DOHH2 (cell line): ENCODE results near the gene ERC2.

Experiments used
- H3F3A ChIP-seq: fragments of 200-600 bp; sonication (generic), shearing (Covaris generic); 2 replicates; pipeline ENCODE4 v1.6.0; 2016; ENCODE audit warnings: antibody characterized with exemption, mild to moderate bottlenecking; ENCODE audit not compliant: control insufficient read depth, insufficient read depth
- H3K27ac ChIP-seq: fragments of 200-600 bp; sonication (generic); 2 replicates; pipeline ENCODE4 v1.5.1; 2014; ENCODE audit warnings: low read depth, mild to moderate bottlenecking, low read length, moderate library complexity
- H3K27me3 ChIP-seq: fragments of 200-600 bp; sonication (generic); 2 replicates; pipeline ENCODE4 v1.6.1; 2014; ENCODE audit warnings: mild to moderate bottlenecking, low read length, mixed read lengths; ENCODE audit not compliant: control insufficient read depth
- H3K36me3 ChIP-seq: fragments of 200-600 bp; sonication (generic); 2 replicates; pipeline ENCODE4 v1.6.1; 2014; ENCODE audit warnings: mild to moderate bottlenecking, low read length, moderate library complexity, mixed read lengths; ENCODE audit not compliant: control insufficient read depth
- H3K4me1 ChIP-seq: fragments of 200-600 bp; sonication (generic); 2 replicates; pipeline ENCODE4 v1.6.1; 2014; ENCODE audit warnings: mild to moderate bottlenecking, low read length, mixed read lengths; ENCODE audit not compliant: control insufficient read depth
- H3K4me2 ChIP-seq: fragments of 200-600 bp; sonication (generic); 2 replicates; pipeline ENCODE4 v1.6.0; 2014; ENCODE audit warnings: mild to moderate bottlenecking, low read length, moderate library complexity
- H3K4me3 ChIP-seq: fragments of 200-600 bp; sonication (generic); 2 replicates; pipeline ENCODE4 v1.5.1; 2014; ENCODE audit warnings: mild to moderate bottlenecking, low read length, mixed read lengths
- H3K79me2 ChIP-seq: fragments of 200-600 bp; sonication (generic); 2 replicates; pipeline ENCODE4 v1.6.1; 2014; ENCODE audit warnings: mild to moderate bottlenecking, low read length, mixed read lengths; ENCODE audit not compliant: control insufficient read depth
- H3K9me2 ChIP-seq: fragments of 200-600 bp; sonication (generic); replicated peaks from 2 replicates; pipeline ENCODE4 v1.6.1; 2014; ENCODE audit warnings: mild to moderate bottlenecking, low read length, mixed read lengths; ENCODE audit not compliant: control insufficient read depth
- H3K9me3 ChIP-seq: fragments of 200-600 bp; sonication (generic); 2 replicates; pipeline ENCODE4 v1.6.1; 2014; ENCODE audit warnings: antibody characterized with exemption, low read length, mixed read lengths; ENCODE audit not compliant: control insufficient read depth, insufficient read depth
- H4K20me1 ChIP-seq: fragments of 200-600 bp; sonication (generic); 2 replicates; pipeline ENCODE4 v1.6.0; 2014; ENCODE audit warnings: low read depth, mild to moderate bottlenecking, antibody characterized with exemption, low read length, moderate library complexity; ENCODE audit not compliant: control insufficient read depth, insufficient read depth
- EZH2phosphoT487 ChIP-seq: fragments of 200-600 bp; sonication (generic); IDR thresholded peaks from 2 replicates; pipeline ENCODE4 v1.6.1; 2017; ENCODE audit warnings: borderline replicate concordance, mild to moderate bottlenecking, antibody characterized with exemption, low read length, moderate library complexity, mixed read lengths
- TF ChIP-seq, protein P1 (sequence below): fragments of 200-600 bp; sonication (generic); IDR thresholded peaks from one replicate; pipeline ENCODE4 v1.5.1; 2014; ENCODE audit warnings: antibody characterized with exemption, mild to moderate bottlenecking, low read depth, low read length; ENCODE audit not compliant: poor library complexity, severe bottlenecking

ERC2 gene

DNA sequence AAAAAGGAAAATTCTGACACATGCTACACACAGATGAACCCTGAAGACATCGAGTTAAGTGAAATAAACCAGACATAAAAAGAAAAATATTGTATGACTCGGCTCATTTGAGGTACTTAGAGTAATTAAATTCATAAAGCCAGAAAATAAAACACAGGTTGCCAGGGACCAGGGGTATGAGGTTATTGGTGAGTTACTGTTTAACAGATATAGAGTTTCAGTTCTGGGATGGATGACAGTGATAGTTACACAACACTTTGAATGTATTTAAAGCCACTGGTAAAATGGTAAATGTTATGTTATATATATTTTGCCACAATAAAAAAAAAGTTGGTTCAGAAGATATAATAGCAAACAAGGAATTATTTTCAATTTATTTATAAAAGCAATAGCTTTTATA lies 545.1 kb downstream of the ERC2 start:
- TF ChIP-seq, protein P1, sequence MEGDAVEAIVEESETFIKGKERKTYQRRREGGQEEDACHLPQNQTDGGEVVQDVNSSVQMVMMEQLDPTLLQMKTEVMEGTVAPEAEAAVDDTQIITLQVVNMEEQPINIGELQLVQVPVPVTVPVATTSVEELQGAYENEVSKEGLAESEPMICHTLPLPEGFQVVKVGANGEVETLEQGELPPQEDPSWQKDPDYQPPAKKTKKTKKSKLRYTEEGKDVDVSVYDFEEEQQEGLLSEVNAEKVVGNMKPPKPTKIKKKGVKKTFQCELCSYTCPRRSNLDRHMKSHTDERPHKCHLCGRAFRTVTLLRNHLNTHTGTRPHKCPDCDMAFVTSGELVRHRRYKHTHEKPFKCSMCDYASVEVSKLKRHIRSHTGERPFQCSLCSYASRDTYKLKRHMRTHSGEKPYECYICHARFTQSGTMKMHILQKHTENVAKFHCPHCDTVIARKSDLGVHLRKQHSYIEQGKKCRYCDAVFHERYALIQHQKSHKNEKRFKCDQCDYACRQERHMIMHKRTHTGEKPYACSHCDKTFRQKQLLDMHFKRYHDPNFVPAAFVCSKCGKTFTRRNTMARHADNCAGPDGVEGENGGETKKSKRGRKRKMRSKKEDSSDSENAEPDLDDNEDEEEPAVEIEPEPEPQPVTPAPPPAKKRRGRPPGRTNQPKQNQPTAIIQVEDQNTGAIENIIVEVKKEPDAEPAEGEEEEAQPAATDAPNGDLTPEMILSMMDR = no peak
- TF ChIP-seq EZH2phosphoT487 = no peak
- no peaks in the 10 kb centered on the region for H3K9me2 ChIP-seq
- H3K27me3 ChIP-seq = no peaks in the 10 kb centered on the region
- H3K4me1 ChIP-seq = no peaks in the 10 kb centered on the region
- H4K20me1 ChIP-seq = no peaks in the 10 kb centered on the region
- H3K27ac ChIP-seq = no peak overlapping the region
- H3K36me3 ChIP-seq = no peaks in the 10 kb centered on the region
- no peak overlapping the region for H3K4me3 ChIP-seq
- no peaks in the 10 kb centered on the region for H3K79me2 ChIP-seq
- H3K9me3 ChIP-seq = no peaks in the 10 kb centered on the region
- H3F3A ChIP-seq = no peaks in the 10 kb centered on the region
- H3K4me2 ChIP-seq = no peak overlapping the region

DNA sequence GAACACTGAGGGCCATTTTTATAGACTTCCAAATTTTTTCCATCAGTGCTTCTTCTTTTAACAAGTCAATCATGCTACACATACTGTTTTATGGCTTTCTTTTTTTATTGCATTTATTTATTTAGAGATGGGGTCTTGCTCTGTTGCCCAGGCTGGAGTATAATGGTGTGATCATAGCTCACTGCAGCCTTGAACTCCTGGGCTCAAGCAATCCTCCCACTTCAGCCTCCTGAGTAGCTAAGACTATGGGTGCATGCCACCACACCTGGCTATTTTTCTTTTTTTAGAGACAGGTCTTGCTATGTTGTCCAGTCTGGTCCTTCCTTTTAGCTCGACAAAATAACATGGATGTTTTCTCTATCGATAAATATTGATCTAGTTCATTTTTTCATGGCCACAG lies 555.4 kb downstream of the ERC2 start:
- Histone ChIP-seq H3K9me3 (no peaks in the 10 kb centered on the region), H3K9me2 (no peaks in the 10 kb centered on the region), H3K27me3 (no peaks in the 10 kb centered on the region), H3K4me3 (no peak overlapping the region), H3K36me3 (no peaks in the 10 kb centered on the region), H4K20me1 (no peaks in the 10 kb centered on the region), H3F3A (no peaks in the 10 kb centered on the region), H3K4me1 (no peaks in the 10 kb centered on the region), H3K79me2 (no peaks in the 10 kb centered on the region), H3K27ac (no peak overlapping the region), H3K4me2 (no peak overlapping the region)
- TF ChIP-seq, protein P1 = no peak
- TF ChIP-seq EZH2phosphoT487 = no peak

DNA sequence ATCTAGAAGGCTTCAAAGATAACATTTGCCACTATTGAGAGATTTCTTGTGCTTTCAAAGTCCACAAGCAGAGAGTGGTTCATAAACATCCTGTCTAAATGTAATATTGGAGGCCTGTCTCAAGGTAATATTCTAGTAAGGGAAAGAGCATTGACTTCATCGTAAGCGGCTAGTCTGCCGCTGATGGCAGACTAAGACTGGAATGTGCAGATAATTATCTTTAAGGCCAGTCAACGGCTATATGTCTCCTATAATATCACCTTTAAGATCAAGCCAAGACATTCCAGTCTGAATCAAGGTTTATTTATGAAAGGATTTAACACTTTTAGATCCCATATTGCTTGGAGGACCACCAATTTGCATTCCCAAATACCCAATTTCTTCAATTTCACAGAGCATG lies 557.0 kb downstream of the ERC2 start:
- Histone ChIP-seq H3K4me3 (no peak overlapping the region), H3K4me1 (no peaks in the 10 kb centered on the region), H3K4me2 (no peak overlapping the region), H3K79me2 (no peaks in the 10 kb centered on the region), H3K9me2 (no peaks in the 10 kb centered on the region), H3F3A (no peaks in the 10 kb centered on the region), H4K20me1 (no peaks in the 10 kb centered on the region), H3K36me3 (no peaks in the 10 kb centered on the region), H3K27ac (no peak overlapping the region), H3K27me3 (no peaks in the 10 kb centered on the region), H3K9me3 (no peaks in the 10 kb centered on the region)
- no peak for TF ChIP-seq EZH2phosphoT487
- TF ChIP-seq, protein P1 = no peak

DNA sequence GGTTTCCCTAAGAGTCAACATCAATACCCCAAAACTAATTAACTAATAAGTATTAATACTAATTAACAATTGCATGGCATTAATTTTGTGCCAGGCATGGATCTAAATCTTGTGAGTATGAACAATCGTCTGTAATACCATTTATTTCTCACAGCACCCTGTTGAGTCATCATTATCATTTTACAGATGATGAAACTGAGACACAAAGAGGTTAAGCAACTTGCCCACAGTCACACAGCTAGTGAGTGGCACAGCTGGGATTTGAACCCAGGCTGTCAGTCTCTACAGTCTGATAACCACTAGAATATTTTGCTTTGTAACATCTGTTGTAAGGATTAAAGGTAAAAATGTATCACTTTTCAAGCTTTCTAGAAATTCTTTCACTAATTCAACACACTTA lies 557.7 kb downstream of the ERC2 start:
- Histone ChIP-seq H3F3A (no peaks in the 10 kb centered on the region), H3K9me3 (no peaks in the 10 kb centered on the region), H3K4me2 (no peak overlapping the region), H3K79me2 (no peaks in the 10 kb centered on the region), H3K27me3 (no peaks in the 10 kb centered on the region), H3K4me1 (no peaks in the 10 kb centered on the region), H3K9me2 (no peaks in the 10 kb centered on the region), H4K20me1 (no peaks in the 10 kb centered on the region), H3K27ac (no peak overlapping the region), H3K36me3 (no peaks in the 10 kb centered on the region), H3K4me3 (no peak overlapping the region)
- TF ChIP-seq, protein P1 = no peak
- no peak for TF ChIP-seq EZH2phosphoT487
